Activated CD8-positive, alpha-beta memory T cell treated with anti-CD3 and anti-CD28 coated beads, Interleukin-2, amount 50 U/mL, for 24 hours (primary cell): ENCODE data around the gene TRAF3.
"Not testable (repeated sequence)": the region's sequence is repeated elsewhere in the genome, so short reads cannot be mapped to it uniquely, and the experiment has no call there.

Experiments used
- DNase-seq: peaks from one replicate; pipeline ENCODE4 v3.0.0-alpha.2; 2020; ENCODE audit errors: extremely low read depth

TRAF3 gene

GRCh38 chr14:102866982-102867761, 89.9 kb downstream of the TRAF3 start:
- DNase-seq: no peak

- DNase-seq: no peak
Observed at GRCh38 chr14:102867826-102868580, 90.8 kb downstream of the TRAF3 start.

GRCh38 chr14:102868956-102869547, 91.8 kb downstream of the TRAF3 start:
- no peak for DNase-seq

- no peak for DNase-seq
Observed at GRCh38 chr14:102870246-102870645, 93.0 kb downstream of the TRAF3 start.

- DNase-seq: no peak
Observed at GRCh38 chr14:102870994-102871831, 94.0 kb downstream of the TRAF3 start.

GRCh38 chr14:102872020-102872419, 94.8 kb downstream of the TRAF3 start:
- DNase-seq: no peak

- no peak for DNase-seq
Observed at GRCh38 chr14:102873131-102873530, 95.9 kb downstream of the TRAF3 start.

- DNase-seq: no peak
Observed at GRCh38 chr14:102873546-102874061, 96.4 kb downstream of the TRAF3 start.

- DNase-seq: no peak
Observed at GRCh38 chr14:102875652-102876051, 98.4 kb downstream of the TRAF3 start.

GRCh38 chr14:102877511-102877910, 100.3 kb downstream of the TRAF3 start:
- DNase-seq: not testable (repeated sequence)

- no peak for DNase-seq
Observed at GRCh38 chr14:102878174-102878969, 101.1 kb downstream of the TRAF3 start.

- no peak for DNase-seq
Observed at GRCh38 chr14:102878970-102879460, 101.8 kb downstream of the TRAF3 start.

GRCh38 chr14:102882226-102882906, 105.1 kb downstream of the TRAF3 start:
- no peak for DNase-seq

- no peak for DNase-seq
Observed at GRCh38 chr14:102883089-102883541, 105.9 kb downstream of the TRAF3 start.

- no peak for DNase-seq
Observed at GRCh38 chr14:102883554-102883953, 106.3 kb downstream of the TRAF3 start.

GRCh38 chr14:102885737-102886447, 108.6 kb downstream of the TRAF3 start:
- DNase-seq: no peak

- DNase-seq: no peak
Observed at GRCh38 chr14:102888748-102889147, 111.5 kb downstream of the TRAF3 start.

- DNase-seq: no peak
Observed at GRCh38 chr14:102889615-102890014, 112.4 kb downstream of the TRAF3 start.

- no peak for DNase-seq
Observed at GRCh38 chr14:102891111-102891510, 113.9 kb downstream of the TRAF3 start.
